GM21423 (cell line): ENCODE data around the gene AUP1.

Source experiments
- ATAC-seq: cut with Tn5 transposase; IDR thresholded peaks from one replicate; pipeline ENCODE4 v1.9.1; 2021; ENCODE audit warnings: mild to moderate bottlenecking, moderate library complexity; ENCODE audit not compliant: unreplicated experiment

Gene AUP1

DNA sequence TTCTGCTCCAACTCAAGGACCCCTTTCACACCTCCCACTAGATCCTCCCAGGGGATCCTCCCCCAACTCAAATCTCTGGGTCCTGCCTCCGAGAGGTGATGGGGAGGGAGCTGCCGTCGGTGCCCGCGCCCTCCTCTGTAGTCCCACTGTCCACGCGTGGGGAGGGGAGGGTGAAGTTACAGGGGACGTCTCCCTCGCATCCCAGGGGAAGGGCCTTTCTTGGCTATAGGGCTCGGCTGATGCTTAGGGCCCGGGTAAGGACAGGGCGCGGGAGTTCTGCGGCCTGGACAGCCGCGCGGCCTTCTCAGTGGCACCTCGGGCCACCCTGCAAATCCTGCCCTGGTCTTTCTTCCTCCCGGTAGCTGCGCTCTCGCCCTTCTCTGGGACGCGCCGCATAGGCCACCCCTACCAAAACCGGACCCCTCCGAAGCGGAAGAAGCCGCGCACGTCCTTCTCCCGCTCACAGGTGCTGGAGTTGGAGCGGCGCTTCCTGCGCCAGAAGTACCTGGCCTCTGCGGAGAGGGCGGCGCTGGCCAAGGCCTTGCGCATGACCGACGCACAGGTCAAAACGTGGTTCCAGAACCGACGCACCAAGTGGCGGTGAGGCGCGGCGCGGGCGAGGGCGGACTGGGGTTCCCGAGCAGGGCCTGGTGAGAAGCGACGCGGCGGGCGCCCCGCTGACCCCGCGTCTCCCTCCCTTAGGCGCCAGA, 14.1 kb downstream of the AUP1 start:
- ATAC-seq: no peak

DNA sequence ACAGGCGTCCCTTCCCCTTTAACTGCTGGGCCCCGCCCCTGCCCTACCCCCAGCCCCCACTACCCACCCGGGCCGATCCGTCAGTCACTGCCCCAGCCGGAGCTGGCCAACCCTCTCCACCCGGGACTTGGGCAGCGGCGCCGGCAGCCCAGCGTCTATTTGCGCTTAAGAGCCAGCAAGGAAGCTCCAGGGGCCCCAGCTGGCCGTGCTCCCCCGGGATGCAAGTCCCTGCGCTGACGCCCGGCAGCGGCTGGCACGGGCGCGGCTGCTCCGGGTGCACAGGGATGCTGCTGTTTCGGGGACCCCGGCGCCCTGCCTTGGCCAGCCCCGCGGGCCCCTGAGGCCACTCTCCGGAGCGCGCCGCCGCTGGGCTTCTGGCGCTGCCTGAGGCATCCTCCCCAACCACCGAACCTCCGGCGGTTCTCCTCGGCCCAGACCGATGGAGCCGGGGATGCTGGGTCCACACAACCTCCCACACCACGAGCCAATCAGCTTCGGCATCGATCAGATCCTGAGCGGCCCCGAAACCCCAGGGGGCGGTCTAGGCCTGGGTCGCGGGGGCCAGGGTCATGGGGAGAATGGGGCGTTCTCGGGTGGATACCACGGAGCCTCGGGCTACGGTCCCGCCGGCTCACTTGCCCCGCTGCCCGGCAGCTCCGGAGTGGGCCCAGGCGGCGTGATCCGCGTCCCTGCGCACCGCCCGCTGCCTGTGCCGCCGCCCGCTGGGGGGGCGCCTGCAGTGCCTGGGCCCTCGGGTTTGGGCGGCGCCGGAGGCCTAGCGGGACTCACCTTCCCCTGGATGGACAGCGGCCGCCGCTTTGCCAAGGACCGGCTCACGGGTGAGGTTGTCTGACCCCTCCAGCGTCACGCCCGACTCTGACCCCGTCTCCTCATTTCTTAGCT, 14.9 kb downstream of the AUP1 start, which contains the start of gene TLX2:
TSS of gene TLX2 (plus strand) at position 83 of the 903 bp plus-strand sequence. CDS start at position 440, 357 bp downstream.
- no peak for ATAC-seq

DNA sequence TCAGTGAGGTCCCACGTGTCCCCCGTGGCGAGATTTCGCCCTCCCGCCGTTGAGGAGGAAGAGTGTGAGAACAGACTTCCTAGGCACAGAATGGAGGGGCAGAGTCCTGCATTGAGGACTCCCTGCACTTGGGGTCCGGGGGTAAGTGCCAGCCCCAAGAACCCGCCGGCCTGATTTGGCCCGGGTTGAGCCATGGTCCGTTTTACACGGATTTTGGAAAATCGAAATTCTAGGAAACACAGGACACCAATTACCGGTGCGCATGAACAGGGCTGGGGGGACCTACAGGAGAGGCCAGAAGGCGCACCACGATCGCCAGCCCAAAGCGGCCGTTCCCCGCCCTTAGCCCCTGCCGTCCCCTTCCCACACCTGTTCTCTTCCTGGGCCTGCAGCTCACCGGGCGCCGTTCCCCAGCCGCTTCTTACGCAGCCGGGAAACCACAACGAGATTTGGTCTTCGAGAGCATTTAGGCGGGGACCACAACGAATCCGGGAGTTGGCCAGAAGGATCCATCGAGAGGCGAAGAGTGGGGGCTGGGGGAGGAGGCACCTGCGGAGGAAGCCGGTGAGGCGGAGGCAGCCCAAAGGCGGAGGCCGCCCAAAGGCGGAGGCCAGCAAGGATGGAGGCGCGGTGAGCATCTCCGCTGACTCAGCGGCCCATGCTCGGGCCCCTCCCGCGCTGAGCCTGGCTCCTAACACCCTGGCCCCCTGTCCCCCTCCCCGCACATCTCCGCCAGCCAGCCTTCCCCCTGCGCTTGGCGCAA, 15.7 kb downstream of the AUP1 start:
- no peak for ATAC-seq

DNA sequence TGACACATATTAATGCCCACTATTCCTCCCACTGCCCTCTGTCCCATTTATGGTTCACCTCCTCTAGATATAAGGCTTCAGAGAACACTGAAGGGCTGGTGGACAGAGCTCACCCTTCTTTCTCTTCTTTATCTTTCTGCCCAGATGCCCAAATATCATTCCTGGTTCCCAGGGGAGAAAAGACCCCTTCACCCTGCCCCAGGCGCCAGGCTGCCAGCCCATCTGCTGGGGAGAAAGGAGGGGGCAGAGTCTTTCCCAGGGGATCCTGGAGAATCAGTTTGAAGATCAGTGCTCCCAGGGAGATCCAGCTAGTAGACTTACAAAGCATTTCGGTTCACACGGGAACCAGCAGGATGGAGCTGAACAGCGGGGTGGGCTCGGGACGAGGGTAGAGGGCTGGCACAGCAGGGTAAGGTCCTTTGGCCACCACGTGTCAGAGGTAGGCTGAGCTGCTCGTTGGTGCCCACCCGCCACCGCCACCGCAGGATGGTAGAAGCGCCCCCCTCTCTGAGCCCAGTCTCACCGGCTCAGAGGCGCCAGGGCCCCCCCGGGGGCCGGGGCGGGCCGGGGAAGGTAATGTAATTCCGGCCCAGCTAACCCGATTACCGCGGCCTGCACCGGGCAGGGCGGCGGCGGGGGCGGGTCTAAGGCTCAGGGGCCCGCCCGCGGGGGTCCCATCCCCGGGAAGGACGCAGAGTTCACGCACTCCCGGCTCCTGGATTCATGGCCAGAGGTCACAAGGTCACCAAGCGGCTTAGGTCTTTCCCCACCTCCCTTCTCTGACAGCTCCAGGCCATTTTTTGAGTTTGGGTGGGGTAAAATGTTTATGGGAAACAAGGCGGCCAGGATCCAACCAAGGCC, 16.5 kb downstream of the AUP1 start:
- no peak for ATAC-seq

DNA sequence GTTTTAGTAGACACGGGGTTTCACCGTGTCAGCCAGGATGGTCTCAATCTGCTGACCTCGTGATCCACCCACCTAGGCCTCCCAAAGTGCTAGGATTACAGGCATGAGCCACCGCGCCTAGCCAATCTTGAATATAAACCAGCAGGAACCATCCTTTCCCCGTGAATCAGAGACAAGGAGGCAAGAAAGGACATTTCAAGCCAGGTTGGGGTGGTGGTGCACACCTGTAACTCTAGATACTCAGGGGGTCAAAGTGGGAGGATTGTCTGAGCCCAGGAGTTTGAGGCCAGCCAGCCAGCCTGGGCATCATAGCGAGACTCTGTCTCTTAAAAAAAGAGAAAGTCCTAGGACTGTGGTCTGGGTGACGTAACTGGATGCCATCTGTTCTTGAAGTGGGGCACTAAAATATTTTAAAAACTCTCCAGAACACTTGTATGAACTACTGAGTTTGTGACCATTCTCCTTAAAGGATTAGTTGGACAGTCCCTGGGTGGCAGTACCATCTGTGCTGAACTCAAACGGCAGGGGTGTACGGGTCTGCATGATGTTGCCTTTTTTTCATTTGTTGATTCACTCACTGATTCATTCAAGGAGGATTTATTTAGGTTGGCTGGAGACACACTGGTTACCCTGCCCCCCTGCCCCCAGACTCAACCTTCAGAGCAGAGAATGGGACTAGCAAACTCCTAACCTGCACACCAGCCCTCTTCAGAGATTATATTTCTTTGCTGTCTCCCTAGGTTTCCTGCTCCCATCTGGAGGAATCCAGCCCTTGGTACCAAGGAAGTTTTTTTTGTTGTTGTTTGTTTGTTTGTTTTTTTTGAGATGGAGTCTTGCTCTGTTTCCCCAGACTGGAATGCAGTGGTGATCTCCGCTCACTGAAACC, 18.2 kb downstream of the AUP1 start:
- no peak for ATAC-seq

DNA sequence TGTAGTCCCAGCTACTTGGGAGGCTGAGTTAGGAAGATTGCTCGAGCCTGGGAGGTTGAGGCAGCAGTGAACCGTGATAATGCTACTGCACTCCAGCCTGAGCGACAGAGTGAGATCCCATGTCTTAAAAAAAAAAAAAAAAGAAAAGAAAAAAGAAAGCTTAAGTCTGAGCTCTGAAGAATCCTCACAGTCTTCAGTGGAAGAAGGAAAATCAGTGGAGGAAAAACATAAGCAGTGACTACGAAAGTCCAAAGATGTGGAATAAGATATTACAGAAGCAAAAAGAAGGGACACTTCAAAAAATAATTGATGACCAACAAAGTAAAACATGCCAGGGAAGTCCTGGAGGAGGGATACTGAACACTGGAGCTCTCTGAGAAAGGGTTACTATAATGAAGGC, 19.2 kb downstream of the AUP1 start:
- no peak for ATAC-seq

DNA sequence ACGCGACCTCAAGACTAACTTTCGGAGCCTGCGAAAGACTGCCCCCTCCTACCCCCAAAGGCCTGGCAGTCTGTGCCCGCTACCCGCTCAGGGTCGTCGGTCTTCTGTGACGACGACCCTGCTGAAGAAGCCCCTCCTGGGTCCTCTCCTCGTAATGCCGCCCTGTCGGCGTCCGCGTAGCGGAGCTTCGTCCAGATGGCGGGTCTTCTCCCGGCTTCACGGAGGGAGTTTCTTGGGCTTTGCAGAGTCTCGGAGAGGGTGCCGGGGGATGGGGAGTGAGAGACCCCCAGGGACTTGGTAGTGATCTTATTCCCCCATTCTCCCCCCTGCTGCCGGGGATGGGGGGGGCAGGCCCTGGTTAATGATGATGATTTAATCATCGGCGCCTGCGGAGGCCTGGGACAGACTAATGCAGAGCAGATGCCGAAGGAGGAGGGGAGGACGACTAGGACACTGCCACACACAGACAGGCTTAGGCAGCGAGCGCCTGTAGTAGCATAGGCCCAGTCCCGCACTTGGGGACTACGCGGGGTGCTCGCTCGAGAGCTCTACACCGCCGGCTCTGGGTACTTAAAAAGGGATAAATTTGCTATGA, 21.5 kb downstream of the AUP1 start:
- ATAC-seq: peak; percentile 8

DNA sequence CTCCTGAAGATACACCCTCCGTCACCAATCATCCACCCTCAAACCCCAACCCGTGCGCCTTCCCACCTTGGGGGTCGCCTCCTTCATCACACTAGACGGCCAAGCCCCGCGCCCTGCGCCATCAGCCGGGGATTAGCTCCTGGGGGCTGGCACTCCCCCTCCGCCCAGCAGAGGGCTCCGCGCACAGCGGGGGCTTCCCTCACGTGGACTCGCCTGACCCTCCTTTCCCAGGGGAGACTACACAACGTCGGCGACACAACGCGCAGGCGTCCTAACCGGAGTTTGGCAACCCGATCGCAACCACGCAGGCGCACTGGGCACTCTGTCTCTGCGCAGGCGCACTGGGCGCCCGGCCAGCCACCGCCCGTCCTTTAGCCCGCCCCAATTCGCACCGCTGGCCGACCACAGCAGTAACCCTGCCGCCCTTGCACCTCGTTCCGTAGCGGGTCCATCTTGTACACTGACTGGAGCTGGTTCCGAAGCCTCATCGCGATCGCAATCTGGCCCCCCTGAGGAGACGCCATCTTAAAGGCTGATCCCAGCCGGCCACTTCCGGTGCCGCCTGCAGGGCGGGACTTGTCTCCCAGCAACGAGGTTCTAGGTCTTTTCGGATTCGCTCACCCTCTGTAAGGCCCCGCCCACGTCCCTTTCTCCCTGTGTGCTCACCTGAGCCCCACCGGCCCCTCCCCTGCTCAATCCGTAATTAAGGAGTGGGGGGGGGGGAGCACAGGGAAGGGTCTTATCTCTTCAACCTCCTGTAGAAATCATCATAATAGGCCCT, 22.2 kb downstream of the AUP1 start, which contains the start of gene PCGF1:
TSS of gene PCGF1 (minus strand) at position 551 of the 781 bp plus-strand sequence. CDS start at position 524, 27 bp downstream.
- peak; percentile 85 for ATAC-seq

DNA sequence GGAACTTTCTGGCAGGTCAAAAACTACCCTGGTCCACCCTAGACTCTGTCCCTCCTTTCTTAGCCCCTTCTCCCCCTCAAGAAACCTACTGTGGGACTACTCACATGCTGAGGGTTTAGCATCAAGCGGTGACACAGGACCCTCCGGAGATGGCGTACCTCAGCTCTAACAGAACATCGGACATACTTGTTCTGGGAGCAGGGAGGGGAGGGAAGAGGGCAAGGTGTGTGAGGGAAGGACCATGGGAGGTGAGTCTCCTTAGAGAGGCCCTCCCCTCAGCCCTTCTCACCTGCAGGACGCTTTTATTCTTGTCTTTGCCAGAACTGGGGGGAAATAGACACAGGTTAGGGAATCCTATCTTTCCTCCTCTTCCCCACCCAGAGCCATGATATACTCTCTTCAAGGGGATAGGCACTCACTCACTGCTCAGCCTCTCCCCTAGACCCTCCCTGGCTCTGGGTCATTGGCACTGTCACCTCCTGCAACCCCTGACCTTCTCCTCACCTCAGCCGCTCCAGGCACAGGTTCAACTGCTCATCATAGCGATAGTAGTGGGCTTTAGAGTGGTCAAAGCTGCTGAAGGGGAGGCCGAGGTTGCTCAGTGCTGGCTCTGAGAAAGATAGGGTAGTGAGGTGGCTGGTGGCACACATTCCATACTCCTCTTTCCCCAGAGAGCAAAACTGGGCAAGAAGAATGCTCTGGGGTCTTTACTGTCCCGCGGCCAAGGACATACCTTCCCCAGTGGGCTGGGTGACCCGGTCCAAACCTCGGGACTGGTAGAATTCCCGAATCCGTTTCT, 23.9 kb downstream of the AUP1 start:
- no peak for ATAC-seq

DNA sequence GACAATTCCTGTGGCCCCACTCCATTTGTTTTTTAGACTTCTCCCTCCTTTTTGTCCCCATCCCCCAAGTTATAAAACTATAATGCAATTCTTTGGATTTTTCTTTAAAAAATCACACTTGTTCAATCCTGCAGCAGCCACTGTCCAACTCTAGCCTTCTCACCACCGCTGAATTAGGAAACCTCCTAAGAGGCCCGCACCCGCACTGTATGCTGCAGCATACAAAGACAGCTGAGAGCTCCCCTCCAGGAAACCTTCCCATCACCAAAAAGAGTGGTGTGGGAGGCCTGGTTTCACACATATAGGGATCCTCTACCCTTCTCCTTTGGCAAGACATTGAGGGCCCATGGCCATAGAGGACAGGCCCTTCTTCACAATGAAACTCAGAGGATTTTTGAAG, 24.9 kb downstream of the AUP1 start:
- ATAC-seq: no peak

DNA sequence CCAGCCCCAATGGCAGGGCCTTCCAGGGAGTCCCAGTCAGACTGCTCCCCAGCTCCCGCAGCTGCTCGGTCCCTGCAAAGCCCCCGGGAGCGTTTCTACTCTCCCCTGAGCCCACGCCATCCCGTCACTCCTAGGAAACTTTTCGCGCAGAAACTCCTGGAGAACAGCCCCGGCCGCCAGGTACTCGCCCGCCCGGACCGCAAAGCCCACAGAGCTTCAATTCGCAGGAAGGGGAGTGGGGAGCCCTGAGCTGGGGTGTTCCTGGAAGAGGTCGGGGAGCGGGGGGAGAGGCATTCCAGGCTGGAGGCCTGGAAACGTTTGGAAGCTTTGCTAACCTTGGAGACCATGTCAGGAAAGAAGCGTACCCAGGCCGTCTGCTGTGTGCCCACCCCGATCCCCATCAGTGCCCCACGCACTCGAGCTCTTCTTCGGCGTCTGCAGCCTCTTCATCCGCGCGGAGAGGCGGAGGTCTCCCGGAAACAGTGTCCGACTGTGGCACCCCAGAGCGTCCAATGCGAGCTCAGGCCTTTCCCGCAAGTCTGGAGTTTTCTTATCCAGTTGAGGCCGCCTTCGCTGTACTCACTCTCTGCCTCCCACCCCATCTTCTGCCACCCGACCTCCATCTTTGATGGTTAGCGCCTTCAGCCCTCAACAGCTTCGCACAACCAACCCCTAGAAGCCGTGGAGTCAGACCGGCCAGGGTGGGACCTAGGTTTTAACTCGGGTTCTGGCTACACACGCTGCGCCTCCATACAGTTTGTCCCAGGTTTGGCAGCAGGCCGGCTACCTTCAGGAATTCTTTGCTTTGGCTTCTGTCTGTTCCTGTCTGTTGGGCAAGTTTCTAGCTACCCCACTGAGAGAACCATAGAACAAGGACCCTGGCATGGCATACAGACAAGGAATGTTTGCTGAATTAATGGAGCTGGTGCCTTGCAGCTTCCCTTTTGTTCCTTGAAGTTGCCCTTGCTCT, 25.7 kb downstream of the AUP1 start:
- no peak for ATAC-seq

DNA sequence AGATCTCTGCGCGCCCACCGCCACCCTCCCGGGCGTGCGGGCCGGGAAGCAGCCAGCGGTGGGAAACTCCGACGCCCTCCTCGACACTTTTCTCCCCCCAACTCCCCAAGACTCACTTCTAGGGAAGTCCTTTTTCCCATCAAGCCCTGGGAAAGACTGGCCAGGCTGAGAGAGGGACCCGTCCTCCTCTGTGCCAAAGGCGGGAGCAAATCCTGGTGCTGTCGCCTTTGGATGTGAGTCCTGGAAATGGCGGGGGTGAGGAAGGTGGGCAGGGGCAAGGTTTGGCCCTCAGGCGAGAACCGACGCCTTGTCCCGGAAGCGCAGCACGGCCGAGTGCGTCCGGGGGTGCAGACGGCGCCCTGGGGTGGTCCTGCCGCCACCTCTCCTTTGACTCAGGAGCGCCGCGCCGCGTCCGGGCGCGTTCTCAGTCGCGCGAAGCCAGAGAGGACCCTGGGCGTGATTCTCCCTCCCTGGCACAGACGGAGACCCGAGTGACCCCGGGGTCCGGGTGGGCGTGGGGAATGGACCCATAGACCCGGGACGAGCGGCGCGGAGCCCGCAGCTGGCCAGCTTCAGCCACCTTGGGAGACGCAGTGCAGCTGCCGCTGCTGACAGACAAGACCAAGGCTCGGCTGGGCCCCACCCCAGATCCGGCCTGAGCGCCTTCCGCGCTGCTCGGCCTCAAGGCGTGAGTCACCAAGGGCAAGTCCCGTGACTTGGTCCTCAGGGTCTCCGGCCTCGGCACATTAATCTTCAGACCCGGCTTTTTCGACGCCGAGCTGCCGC, 26.6 kb downstream of the AUP1 start:
- ATAC-seq: peak; percentile 38

DNA sequence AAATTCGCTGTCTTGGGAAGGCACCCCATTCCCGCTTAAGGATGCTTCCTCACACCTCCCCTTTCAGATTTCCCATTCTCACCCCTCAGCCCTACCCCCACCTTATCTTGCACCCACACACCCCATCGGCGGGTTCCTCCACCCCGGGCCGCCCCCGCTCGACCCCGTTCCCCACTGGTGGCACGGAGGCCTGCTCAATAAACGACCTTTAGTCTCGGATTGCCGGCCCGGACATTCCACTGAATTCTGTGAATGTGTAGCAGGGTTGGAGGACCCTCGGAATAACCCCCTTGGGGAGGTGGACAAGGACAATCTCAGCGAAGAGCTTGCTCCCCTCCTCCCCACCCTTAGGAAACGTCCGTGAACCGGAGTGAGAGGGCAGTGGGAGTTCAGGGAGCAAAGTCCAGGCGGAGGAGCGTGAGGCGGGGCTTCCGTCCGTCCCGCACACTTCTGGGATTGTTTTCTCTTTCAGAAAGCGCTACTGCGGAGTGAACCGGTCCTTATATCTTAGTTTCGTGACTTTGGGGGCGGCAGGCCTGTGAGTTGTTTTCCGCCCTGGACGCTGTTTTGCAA, 27.3 kb downstream of the AUP1 start:
- ATAC-seq: no peak

DNA sequence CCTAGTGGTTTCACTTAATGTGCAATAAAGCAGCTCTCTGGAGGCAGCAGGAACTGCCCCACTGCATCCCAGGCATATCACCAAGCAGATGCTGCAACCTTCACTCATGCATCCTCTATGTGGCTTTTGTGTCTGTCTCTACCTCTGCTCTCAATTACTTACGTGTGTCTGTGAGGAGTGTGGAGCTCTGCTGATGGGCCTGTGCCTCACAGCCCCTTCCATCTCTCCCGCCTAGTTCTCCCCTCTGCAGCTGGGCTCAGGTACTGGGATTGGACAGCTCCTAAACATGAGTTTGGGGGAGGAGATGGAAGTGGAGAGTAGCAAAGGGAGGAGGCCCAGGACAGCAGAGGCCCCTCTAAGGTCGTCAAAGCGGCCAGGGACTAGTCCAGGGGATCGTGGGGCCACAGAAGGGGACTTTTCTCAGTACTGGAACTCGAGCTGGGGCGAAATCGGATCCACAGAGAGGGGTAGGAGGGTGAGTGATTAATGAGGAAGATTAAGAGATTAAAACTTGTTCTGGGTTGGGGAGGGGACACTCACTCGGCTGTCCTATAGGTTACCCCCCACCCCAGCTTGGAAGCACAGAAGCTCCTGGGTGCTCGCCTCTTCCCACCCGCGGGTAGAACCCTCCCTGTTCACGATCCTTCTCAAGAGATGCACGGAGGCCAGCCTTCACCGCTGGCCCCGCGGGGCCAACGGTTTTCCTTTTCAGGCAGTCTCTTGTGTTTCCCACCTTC, 28.0 kb downstream of the AUP1 start:
- no peak for ATAC-seq
